Ishikawa (cell line): ENCODE results near the gene NPS.
A peak's percentile ranks its signal among the peaks of the same experiment; 100 is the strongest.

ENCODE experiments used
- CEBPB ChIP-seq: IDR thresholded peaks from 2 replicates; pipeline ENCODE4 v1.6.1; 2012
- CREB1 ChIP-seq: IDR thresholded peaks from 2 replicates; pipeline ENCODE4 v1.6.1; 2012; ENCODE audit warnings: low read depth
- EGR1 ChIP-seq: IDR thresholded peaks from 2 replicates; pipeline ENCODE4 v1.6.1; 2012
- EP300 ChIP-seq: IDR thresholded peaks from 2 replicates; pipeline ENCODE4 v1.6.1; 2012; ENCODE audit warnings: borderline replicate concordance
- FOXM1 ChIP-seq: IDR thresholded peaks from 2 replicates; pipeline ENCODE4 v1.6.1; 2012; ENCODE audit warnings: low read depth, borderline replicate concordance
- NFIC ChIP-seq: IDR thresholded peaks from 2 replicates; pipeline ENCODE4 v1.6.1; 2012
- RAD21 ChIP-seq: IDR thresholded peaks from 2 replicates; pipeline ENCODE4 v1.6.1; 2012; ENCODE audit warnings: low read depth
- REST ChIP-seq: IDR thresholded peaks from 2 replicates; pipeline ENCODE4 v1.6.1; 2012; ENCODE audit warnings: low read depth, mild to moderate bottlenecking
- TAF1 ChIP-seq: IDR thresholded peaks from 2 replicates; pipeline ENCODE4 v1.6.1; 2012; ENCODE audit warnings: low read depth, mild to moderate bottlenecking
- TCF12 ChIP-seq: IDR thresholded peaks from 2 replicates; pipeline ENCODE4 v1.6.1; 2012; ENCODE audit warnings: low read depth
- TEAD4 ChIP-seq: IDR thresholded peaks from 2 replicates; pipeline ENCODE4 v1.6.1; 2012
- YY1 ChIP-seq: IDR thresholded peaks from 2 replicates; pipeline ENCODE4 v1.6.1; 2012; ENCODE audit warnings: low read depth
- ZBTB7A ChIP-seq: IDR thresholded peaks from 2 replicates; pipeline ENCODE4 v1.6.1; 2012; ENCODE audit warnings: low read depth
- TF ChIP-seq, protein P1 (sequence below): IDR thresholded peaks from 2 replicates; pipeline ENCODE4 v1.6.1; 2012
- TF ChIP-seq, protein P2 (sequence below): IDR thresholded peaks from 2 replicates; pipeline ENCODE4 v1.6.1; 2012

Gene NPS

DNA sequence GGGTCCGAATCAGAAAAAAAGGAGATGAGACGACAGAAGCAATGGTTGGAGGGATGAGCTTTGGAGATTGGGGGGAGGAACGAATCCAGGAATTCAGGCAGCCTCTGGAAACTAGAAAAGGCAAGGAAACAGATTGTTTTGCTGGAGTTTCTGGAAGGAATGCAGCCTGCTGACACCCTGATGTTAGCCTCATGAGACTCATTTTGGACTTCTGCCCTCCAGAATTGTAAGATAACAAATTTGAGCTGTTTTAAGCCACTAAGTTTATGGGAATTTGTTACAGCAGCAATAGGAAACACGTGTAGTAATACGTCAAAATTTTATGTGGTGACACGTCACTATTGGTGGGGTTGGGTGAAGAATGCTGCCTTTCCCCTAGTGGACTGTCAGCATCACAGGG, 25.6 kb upstream of the NPS start:
- TF ChIP-seq EP300 = no peak

DNA sequence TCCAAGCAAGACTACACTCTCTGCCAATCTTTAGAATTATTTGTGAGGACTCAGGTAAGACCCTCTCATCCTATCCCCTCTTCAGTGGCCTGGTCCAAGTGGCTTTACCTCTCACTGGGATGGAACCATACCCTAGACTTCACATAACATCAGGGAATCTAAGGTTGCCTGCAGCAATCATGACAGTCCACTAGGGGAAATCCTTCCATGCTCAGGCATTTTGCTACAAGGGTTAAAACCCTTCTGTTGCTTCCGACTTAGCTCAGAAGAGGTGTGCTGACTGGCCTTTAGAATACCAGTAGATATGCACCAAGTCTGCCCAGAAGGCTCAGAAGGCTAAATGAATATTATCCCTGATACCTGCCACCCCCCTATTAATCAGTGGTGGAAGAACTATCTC, 24.9 kb upstream of the NPS start:
- no peak for TF ChIP-seq TCF12
- TF ChIP-seq EP300 = no peak
- TF ChIP-seq ZBTB7A = no peak
- no peak for TF ChIP-seq NFIC
- TF ChIP-seq RAD21 = no peak
- TF ChIP-seq REST = no peak
- no peak for TF ChIP-seq CEBPB
- TF ChIP-seq, protein P1, sequence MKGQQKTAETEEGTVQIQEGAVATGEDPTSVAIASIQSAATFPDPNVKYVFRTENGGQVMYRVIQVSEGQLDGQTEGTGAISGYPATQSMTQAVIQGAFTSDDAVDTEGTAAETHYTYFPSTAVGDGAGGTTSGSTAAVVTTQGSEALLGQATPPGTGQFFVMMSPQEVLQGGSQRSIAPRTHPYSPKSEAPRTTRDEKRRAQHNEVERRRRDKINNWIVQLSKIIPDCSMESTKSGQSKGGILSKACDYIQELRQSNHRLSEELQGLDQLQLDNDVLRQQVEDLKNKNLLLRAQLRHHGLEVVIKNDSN = no peak
- no peak for TF ChIP-seq FOXM1
- TF ChIP-seq, protein P2, sequence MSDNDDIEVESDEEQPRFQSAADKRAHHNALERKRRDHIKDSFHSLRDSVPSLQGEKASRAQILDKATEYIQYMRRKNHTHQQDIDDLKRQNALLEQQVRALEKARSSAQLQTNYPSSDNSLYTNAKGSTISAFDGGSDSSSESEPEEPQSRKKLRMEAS = no peak
- no peak for TF ChIP-seq CREB1
- TF ChIP-seq TAF1 = no peak

DNA sequence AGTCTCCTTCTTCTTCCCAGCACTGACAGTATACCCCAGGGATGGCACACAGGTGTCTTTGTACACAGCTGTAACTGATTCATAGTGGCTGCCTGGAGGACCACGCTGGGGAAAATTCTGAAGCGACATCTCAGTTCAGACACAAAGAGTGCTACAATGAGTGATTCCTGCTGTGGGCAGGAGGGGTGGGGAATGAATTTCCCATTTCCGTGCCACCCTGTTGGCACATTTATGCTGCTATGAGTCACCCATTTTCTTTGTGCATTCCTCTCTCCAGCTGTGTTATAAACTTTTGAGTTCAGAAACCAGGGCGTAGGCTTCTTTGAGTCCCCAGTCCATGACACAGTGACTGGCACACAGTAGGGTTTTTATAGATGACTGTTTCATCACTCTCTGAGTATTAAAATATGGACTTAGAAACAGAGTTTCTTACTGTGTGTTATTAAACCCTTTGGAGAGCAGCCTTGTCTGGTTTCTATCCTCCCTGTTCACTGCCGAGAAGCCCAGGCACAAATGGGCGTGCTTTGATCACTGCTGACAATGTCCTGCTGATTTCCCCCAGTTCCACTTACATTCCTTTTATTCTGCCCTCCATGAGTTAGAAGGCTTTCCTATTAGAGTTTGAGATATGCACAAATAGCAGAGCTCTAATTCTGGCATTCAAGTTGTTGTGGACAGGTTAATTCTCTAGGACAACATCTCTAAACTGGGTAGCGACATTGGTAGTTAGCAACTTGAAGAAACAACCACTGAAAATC, 24.0 kb upstream of the NPS start:
- TF ChIP-seq, protein P2 = no peak
- TF ChIP-seq TEAD4 = peak; percentile 73
- TF ChIP-seq NFIC = peak; percentile 54; the same call in 1 of the 2 replicates
- peak; percentile 51 for TF ChIP-seq TCF12
- no peak for TF ChIP-seq TAF1

- no peak for TF ChIP-seq YY1
Measured at GRCh38 chr10:127525686-127526085, 23.4 kb upstream of the NPS start.

DNA sequence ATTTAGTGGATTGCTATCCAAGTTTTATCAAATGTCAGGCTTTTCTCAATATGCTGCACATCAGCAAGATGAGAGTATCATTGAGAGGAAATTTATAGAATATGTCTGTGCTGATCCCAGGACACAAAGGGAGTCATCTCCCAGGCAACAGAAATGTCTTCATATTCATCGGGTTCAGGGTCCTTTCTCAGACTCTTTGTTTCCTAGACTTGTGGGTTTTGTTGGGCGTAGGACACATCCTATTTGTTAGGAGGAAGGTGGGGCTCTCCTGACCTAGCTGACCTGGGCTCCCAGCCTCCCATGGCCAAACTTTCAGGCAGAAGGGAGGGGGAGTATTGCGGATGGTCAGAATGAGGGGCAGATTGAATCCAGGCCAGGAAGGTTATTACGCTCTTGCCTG, 22.9 kb upstream of the NPS start:
- TF ChIP-seq ZBTB7A (no peak), EGR1 (no peak), RAD21 (no peak), TCF12 (no peak), NFIC (no peak), TEAD4 (no peak), EP300 (no peak), CREB1 (no peak), YY1 (no peak), TAF1 (no peak), REST (no peak), CEBPB (no peak), FOXM1 (no peak)
- TF ChIP-seq, protein P1 = no peak
- TF ChIP-seq, protein P2 = no peak

DNA sequence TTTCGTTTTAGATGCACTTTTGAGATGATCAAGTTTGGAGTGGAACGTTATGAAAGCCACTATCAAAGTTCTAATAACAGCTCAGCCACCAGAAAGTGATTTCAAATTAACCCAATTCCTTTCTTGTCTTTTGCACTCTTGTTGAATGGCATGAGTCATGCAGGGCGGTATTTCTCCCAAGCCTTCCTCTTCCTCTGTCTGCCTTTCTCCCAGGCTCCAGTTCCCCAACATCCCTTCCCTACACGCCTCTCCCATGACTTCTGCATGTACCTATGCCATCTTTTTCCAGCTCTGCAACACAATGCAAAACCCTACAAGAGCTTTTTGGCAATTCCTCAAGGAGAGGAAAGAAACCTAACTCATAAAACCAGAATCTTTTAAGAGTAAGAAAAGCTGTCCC, 21.8 kb upstream of the NPS start:
- TF ChIP-seq YY1 = no peak
- TF ChIP-seq EGR1 = no peak
- no peak for TF ChIP-seq TEAD4
- TF ChIP-seq TAF1 = no peak
- TF ChIP-seq EP300 = no peak
- no peak for TF ChIP-seq TCF12
- no peak for TF ChIP-seq RAD21
- TF ChIP-seq NFIC = no peak
- TF ChIP-seq, protein P1 = no peak
- TF ChIP-seq, protein P2 = no peak
- TF ChIP-seq REST = no peak
